Adipocyte (in vitro differentiated cells): ENCODE results near the gene CD28.
A peak's percentile ranks its signal among the peaks of the same experiment; 100 is the strongest.

ENCODE experiments used
- DNase-seq: peaks from one replicate; pipeline ENCODE4 v3.0.0-alpha.2; 2015; ENCODE audit warnings: low read depth
- H3K27me3 ChIP-seq: replicated peaks from 2 replicates; pipeline ENCODE4 v1.7.0; 2013; ENCODE audit warnings: mild to moderate bottlenecking, low read length, moderate library complexity; ENCODE audit not compliant: control insufficient read depth, insufficient read depth
- H3K36me3 ChIP-seq: 2 replicates; pipeline ENCODE4 v1.7.0; 2013; ENCODE audit warnings: low read length, mild to moderate bottlenecking, moderate library complexity; ENCODE audit not compliant: control insufficient read depth, insufficient read depth, severe bottlenecking
- H3K4me1 ChIP-seq: 2 replicates; pipeline ENCODE4 v1.7.0; 2013; ENCODE audit warnings: mild to moderate bottlenecking, low read length, moderate library complexity; ENCODE audit not compliant: control insufficient read depth, insufficient read depth
- H3K4me3 ChIP-seq: 2 replicates; pipeline ENCODE4 v1.7.0; 2013; ENCODE audit warnings: mild to moderate bottlenecking, low read length, moderate library complexity
- H3K9ac ChIP-seq: 2 replicates; pipeline ENCODE4 v1.7.0; 2013; ENCODE audit warnings: mild to moderate bottlenecking, low read length, moderate library complexity
- H3K9me3 ChIP-seq: 2 replicates; pipeline ENCODE4 v1.7.0; 2013; ENCODE audit warnings: mild to moderate bottlenecking, low read length, moderate library complexity; ENCODE audit not compliant: control insufficient read depth

Gene CD28

GRCh38 chr2:203751685-203752271 lies 45.3 kb downstream of the CD28 start:
- DNase-seq, result peak; percentile 40
- Histone ChIP-seq H3K27me3 (no peaks in the 10 kb centered on the region), H3K9ac (no peak overlapping the region), H3K4me3 (no peak overlapping the region), H3K36me3 (no peaks in the 10 kb centered on the region), H3K9me3 (peaks cover 17% of the 10 kb centered on the region), H3K4me1 (peaks cover 3% of the 10 kb centered on the region)

- no peaks in the 10 kb centered on the region for H3K27me3 ChIP-seq
- peaks cover 20% of the 10 kb centered on the region for H3K4me1 ChIP-seq
- H3K4me3 ChIP-seq, result no peak overlapping the region
- no peak overlapping the region for H3K9ac ChIP-seq
- no peaks in the 10 kb centered on the region for H3K36me3 ChIP-seq
- no peak for DNase-seq
- peaks cover 19% of the 10 kb centered on the region for H3K9me3 ChIP-seq
Observed at GRCh38 chr2:203756161-203756560, 49.7 kb downstream of the CD28 start.

DNA sequence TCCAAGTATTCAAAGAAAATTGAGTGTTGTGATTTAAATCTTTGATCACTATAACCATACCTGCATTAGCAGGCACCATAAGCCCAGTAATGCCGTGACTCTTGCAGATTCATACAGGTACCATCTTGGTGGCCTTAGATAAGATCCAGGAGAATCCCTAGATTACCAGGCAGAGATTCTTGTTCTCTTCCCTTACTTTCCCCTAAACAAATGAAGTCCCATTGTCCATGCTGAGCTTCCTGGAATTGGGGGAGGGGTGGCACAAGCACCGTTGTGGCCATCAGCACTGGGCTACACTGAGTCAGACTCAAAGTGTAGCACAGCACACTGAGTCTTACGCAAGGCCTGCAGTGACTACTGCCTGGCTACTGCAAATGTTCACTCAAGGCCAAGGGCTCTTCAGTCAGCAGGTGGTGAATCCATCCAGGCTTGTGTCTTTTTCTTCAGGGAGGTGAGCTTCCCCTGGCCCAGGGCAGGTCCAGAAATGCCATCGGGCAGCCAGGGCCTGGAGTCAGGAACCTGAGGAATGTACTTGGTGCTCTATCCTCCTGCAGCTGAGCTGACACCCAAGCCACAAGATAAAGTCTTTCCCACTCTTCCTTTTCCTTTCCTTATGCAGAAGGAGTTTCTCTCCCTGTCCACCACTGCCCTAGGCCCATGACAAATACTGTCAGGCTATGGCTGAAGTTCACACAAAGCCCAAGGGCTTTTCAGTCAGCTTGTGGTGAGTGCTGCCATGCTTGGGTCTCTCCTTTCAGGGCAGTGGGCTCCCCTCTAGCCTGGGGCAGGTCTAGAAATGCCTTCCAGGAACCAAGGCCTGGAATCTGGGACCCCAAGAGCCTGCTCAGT lies 52.6 kb downstream of the CD28 start:
- H3K9ac ChIP-seq, result no peak overlapping the region
- no peak overlapping the region for H3K4me3 ChIP-seq
- no peaks in the 10 kb centered on the region for H3K36me3 ChIP-seq
- H3K27me3 ChIP-seq, result no peaks in the 10 kb centered on the region
- H3K9me3 ChIP-seq, result peaks cover 16% of the 10 kb centered on the region
- peaks cover 17% of the 10 kb centered on the region for H3K4me1 ChIP-seq
- peak; percentile 45 for DNase-seq

DNA sequence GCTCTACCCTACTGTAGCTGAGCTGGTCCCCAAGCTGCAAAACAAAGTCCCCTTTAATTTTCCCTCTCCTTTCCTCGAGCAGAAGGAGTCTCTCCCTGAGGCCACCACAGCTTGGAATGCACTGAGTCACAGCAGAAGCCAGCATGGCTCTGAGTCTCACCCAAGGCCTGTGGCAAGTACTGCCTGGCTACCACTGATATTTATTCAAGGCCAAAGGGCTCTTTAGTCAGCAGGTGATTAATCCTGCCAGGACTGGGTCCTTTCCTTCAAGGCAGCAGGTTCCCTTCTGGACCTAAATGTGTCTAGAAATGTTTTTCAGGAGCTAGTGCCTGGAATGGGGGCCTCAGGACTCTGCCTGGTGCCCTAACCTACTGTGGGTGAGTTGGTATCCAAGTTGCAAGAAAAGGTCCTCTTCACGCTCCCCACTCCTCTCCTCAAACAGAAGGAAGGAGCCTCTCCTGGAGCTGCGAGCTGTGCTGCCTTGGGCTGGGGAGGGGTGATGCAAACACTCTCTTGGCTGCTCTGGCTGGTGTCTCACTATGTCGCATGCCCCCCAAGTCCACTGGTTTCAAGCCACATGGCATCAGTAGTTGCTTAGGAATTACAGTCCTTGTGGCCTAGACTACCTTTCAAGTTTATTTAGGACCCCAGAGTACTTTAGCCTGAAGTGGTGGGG lies 53.4 kb downstream of the CD28 start:
- peaks cover 16% of the 10 kb centered on the region for H3K9me3 ChIP-seq
- H3K27me3 ChIP-seq, result no peaks in the 10 kb centered on the region
- H3K9ac ChIP-seq, result no peak overlapping the region
- H3K36me3 ChIP-seq, result no peaks in the 10 kb centered on the region
- DNase-seq, result peak; percentile 65
- H3K4me1 ChIP-seq, result peaks cover 17% of the 10 kb centered on the region
- no peak overlapping the region for H3K4me3 ChIP-seq

DNA sequence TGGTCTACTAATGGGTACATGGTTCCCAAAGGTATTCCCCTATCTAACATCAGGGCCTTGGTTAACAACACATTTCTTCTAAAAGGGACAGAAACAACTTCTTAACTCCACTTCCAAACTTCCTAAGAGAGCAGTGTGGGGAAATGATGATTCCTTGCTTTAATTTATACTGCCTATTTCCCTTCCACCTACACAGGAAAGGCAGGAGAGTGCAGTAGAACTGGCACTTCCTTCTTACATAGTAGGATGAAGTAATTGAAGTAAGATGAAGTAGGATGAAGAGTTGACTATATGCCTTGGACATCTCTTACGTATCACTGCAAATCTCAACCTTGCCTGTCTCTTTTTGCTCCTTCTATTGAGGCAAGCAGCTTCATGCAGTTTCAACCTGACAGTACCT lies 54.7 kb downstream of the CD28 start:
- no peak overlapping the region for H3K4me3 ChIP-seq
- DNase-seq, result no peak
- no peak overlapping the region for H3K9ac ChIP-seq
- no peaks in the 10 kb centered on the region for H3K36me3 ChIP-seq
- no peaks in the 10 kb centered on the region for H3K27me3 ChIP-seq
- peaks cover 17% of the 10 kb centered on the region for H3K4me1 ChIP-seq
- peaks cover 8% of the 10 kb centered on the region for H3K9me3 ChIP-seq

- no peak for DNase-seq
- H3K9me3 ChIP-seq, result no peaks in the 10 kb centered on the region
- H3K27me3 ChIP-seq, result no peaks in the 10 kb centered on the region
- peaks cover 17% of the 10 kb centered on the region for H3K4me1 ChIP-seq
- H3K4me3 ChIP-seq, result no peak overlapping the region
- no peak overlapping the region for H3K9ac ChIP-seq
- H3K36me3 ChIP-seq, result no peaks in the 10 kb centered on the region
Observed at GRCh38 chr2:203763241-203763937, 57.0 kb downstream of the CD28 start.

DNA sequence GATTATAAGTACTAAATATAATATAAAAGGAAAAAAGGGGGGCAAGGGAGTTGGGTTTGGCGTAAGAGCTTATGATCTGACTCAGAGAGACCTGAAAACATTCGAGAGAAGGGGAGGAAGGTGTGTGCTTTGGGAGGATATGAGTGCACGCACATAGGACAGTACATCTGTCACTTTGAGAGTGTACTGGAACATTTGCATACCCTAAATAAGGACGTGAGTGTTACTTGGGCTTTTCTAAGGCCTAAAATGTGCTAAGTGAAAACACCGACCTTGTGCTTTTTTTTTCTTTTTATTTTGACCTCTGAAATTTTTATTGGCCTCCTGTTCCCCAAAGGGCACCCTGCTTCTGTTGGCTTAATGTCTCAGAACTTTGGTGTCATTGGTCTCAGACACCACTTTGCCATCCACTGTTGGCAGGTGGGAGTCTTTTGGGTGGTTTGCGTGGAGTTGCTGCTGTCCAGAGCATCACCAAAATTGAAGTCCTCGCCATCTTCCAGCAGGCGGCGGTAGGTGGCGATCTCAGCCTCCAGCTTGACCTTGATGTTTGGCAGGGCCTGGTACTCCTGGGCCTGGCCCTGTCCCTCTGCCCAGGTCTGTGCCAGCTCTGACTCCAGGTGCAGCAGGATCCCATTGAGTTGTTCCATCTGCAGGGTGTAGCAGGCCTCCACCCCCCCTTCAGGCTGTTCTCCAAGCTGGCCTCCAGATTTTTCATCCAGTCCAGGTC lies 57.7 kb downstream of the CD28 start:
- Histone ChIP-seq H3K4me3 (no peak overlapping the region), H3K27me3 (no peaks in the 10 kb centered on the region), H3K4me1 (peaks cover 13% of the 10 kb centered on the region), H3K9me3 (no peaks in the 10 kb centered on the region), H3K9ac (no peak overlapping the region), H3K36me3 (no peaks in the 10 kb centered on the region)
- no peak for DNase-seq

DNA sequence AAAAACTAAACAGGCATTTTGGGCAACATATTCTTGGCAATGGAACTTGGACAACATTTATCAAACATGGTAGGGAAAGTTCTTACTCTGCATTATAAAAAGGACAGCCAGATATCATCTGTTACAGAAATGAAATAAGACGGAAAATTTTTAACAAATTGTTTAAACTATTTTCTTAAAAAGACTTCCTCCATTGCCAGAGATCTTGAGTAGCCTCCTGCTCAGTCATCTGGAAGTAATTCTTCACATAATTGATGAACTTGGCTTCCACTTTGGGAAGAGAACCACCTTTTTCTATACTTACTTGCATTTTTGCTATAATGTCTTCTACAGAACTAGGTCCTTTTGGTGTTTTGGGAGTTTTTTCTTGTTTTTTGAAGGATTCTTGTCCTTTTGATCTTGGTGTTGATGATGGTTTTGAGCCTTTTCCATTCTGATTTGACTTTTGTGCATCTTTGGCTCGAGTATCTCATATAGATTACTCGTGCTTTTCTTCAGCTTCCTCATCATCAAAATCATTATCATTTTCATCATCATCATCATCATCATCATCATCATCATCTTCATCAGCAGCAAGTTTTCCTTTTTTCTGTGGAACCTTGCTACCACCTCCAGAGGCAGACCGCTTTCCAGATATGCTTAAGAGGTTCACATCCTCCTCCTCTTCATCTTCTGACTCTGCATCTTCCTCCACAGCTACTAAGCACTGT lies 66.2 kb downstream of the CD28 start:
- H3K36me3 ChIP-seq, result no peaks in the 10 kb centered on the region
- H3K4me1 ChIP-seq, result no peaks in the 10 kb centered on the region
- H3K4me3 ChIP-seq, result no peak overlapping the region
- H3K27me3 ChIP-seq, result no peaks in the 10 kb centered on the region
- H3K9ac ChIP-seq, result no peak overlapping the region
- H3K9me3 ChIP-seq, result no peaks in the 10 kb centered on the region
- no peak for DNase-seq

DNA sequence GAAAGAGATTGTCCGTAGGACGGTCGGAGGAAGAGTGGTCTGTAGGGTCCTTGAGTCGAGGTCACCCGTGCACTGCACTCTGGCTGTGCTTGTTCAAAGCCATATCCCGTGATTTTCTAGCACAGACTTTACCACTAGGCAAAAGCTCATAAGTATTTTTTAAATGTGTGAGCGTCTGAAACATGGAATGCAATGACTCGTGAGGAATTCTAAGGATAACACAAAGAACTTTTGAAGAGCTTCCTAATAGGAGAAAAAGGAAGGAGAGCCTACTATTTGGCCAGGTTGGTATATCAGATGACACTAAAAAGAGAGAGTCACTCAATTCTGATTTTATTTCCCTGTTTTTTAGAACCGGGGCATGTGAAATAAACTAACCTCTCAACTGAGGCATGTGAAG lies 68.3 kb downstream of the CD28 start:
- DNase-seq, result no peak
- Histone ChIP-seq H3K4me3 (no peak overlapping the region), H3K27me3 (no peaks in the 10 kb centered on the region), H3K36me3 (no peaks in the 10 kb centered on the region), H3K9ac (no peak overlapping the region), H3K9me3 (no peaks in the 10 kb centered on the region), H3K4me1 (no peaks in the 10 kb centered on the region)

DNA sequence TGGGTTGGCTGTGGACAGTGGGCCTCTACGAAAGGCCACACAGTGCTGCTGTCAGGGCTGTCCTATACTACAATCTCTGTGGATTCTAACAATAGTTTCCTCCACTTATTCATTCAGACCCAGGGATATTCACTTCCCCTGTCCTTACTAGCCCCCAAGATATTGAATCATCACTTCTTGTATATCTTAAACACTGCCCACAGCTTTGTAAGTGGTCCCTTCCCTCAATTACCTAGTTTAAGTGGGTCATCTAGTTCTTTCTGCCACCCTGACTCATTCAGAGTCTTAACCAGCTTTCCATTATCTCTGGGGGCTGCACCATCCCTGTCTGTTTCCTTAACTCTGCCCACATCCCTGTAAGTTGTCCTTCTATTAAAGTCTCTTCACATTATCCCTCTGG lies 69.2 kb downstream of the CD28 start:
- no peaks in the 10 kb centered on the region for H3K27me3 ChIP-seq
- H3K36me3 ChIP-seq, result no peaks in the 10 kb centered on the region
- H3K4me3 ChIP-seq, result no peak overlapping the region
- DNase-seq, result no peak
- H3K9me3 ChIP-seq, result no peaks in the 10 kb centered on the region
- no peaks in the 10 kb centered on the region for H3K4me1 ChIP-seq
- H3K9ac ChIP-seq, result no peak overlapping the region
